Stimulated activated CD4-positive, alpha-beta T cell treated with anti-CD3 and anti-CD28 coated beads, Interleukin-1b, Interleukin-23, amount 100 ng/mL, for 48 hours (primary cell): ENCODE results near the gene SPART.
A peak's percentile ranks its signal among the peaks of the same experiment; 100 is the strongest.

Experiments
- DNase-seq: peaks from one replicate; pipeline ENCODE4 v3.0.0-alpha.2; 2020

SPART gene, protein sequence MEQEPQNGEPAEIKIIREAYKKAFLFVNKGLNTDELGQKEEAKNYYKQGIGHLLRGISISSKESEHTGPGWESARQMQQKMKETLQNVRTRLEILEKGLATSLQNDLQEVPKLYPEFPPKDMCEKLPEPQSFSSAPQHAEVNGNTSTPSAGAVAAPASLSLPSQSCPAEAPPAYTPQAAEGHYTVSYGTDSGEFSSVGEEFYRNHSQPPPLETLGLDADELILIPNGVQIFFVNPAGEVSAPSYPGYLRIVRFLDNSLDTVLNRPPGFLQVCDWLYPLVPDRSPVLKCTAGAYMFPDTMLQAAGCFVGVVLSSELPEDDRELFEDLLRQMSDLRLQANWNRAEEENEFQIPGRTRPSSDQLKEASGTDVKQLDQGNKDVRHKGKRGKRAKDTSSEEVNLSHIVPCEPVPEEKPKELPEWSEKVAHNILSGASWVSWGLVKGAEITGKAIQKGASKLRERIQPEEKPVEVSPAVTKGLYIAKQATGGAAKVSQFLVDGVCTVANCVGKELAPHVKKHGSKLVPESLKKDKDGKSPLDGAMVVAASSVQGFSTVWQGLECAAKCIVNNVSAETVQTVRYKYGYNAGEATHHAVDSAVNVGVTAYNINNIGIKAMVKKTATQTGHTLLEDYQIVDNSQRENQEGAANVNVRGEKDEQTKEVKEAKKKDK

GRCh38 chr13:36346222-36347083 lies at the start of gene SPART:
TSS of gene SPART (minus strand) at chr13:36346394. CDS start at chr13:36335830, 10,564 bp downstream.
- DNase-seq, result peak; percentile 88

DNA sequence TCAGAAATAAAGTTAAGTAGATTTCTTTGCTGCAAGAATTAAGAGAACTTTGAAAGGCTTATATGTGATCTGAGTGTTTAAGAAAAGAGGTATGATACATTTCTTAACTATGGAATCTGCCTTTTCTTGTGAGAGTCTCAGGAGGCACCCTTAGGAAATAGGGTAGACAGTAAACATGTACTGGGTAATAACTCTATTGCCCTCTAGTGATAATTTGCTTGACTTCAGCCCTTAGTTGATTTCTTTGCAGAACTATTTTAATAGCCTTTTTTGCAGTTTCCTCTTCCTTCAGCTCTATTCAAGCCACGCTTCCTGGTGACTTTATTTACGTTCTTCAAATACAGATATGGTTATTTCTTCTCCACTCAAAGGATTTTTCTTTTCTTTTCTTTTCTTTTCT lies 49.1 kb upstream of the SPART start:
- no peak for DNase-seq

DNA sequence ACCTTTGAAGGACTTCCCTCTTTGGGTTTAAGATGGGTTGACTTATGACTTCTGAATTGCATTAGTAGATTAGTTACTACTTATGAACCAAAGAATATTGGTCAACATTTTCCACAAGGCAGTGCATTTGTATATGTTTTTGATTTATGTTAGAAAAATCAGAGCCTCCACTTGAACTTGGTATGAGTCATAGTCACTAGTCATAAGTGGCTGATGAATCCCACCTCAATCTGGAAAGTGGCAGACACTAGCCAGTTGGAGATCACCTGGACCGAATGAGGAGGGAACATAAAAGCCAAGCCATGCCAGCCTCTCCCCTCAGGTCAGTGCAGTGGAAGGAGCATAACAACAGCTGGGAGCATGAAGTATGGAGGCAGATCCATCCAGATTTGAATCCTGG lies 39.3 kb upstream of the SPART start:
- no peak for DNase-seq

DNA sequence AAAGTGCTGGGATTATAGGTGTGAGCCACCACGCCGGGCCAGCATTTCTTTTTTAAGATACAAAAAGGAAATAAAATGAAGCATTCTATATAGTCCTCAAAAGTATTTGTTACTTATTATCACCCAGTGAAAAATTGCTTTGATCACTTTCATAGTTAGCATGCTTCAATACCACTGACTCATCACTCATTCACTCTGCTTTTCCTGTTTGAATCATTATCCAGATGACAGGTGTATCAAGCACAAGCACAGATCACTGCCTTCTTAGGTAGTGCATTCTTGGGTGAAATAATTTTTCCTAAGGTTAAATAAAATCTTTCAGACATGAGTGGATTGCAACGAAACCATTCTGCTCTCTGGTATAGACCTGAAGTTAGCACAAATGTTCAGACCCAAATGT lies 35.8 kb upstream of the SPART start:
- DNase-seq, result no peak

DNA sequence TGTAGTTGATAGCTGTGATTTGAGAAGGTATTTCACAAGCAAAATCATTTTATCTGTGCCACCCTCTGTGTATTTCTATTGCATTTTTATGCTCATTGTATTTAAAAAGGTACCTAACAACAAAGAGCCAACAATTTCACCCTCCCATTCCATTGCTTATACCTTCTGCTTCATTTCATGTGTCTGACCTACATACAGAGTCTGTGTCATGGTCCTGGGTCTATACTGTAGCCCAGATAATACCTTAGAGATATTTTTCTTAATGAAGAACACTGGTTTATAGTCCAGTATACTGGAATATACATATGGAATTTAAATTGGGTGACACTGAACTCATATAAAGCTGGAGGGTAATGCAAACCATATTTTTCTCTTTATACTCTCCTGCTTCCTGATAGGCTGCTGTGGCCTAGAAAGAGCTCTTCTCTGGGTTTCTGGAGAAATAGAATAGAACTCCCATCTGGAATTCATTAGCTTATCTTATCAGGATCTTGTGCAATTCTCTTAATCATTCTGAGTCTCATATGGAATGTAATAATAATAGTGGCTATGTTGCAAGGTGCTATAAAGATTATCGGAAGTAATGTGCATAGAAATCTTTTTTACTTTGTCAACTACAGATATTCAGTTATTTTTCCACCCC lies 31.8 kb upstream of the SPART start:
- no peak for DNase-seq

GRCh38 chr13:36374063-36374462 lies 27.9 kb upstream of the SPART start:
- no peak for DNase-seq

DNA sequence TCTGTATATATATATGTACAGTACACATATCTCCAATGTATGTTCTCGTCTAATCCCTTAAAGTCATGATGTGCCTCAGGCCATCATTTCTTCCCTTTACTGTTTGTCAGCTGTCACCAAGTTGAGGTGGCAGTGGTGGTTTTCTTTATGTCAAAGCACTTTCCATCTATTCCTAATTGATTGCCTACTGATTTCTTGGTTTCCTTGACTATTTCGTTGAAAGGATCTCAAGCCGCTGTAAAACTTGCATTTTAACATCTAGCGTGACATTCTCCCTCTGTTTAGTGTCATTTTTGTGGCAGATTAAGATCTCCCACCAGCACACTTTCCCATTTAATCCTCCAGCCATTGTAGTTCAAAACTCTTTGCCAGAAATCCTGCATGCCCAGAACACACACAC lies 25.0 kb upstream of the SPART start:
- DNase-seq, result no peak

GRCh38 chr13:36370108-36370429 lies 23.9 kb upstream of the SPART start:
- DNase-seq, result no peak

GRCh38 chr13:36369268-36370107 lies 23.3 kb upstream of the SPART start:
- DNase-seq, result no peak

DNA sequence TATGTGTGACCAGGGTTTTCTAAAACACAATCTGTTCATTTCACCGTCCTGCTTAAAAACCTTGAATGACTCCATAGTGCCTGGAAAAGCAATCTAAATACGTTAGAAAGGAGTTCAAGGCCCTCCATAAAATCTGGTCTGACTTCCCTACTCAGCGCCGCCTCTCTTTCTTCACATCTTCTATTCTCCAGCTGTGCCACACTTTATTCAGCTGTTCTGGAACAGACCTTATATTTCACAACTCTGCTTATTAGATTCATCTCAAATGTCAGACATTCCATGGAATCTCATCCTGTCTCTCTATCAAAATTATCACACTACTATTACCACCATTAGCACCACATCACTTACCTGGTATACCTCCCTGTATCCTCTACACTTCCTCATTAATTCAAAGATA lies 19.8 kb upstream of the SPART start:
- DNase-seq, result no peak

- DNase-seq, result no peak
Measured at GRCh38 chr13:36363366-36363863, 17.2 kb upstream of the SPART start.

DNA sequence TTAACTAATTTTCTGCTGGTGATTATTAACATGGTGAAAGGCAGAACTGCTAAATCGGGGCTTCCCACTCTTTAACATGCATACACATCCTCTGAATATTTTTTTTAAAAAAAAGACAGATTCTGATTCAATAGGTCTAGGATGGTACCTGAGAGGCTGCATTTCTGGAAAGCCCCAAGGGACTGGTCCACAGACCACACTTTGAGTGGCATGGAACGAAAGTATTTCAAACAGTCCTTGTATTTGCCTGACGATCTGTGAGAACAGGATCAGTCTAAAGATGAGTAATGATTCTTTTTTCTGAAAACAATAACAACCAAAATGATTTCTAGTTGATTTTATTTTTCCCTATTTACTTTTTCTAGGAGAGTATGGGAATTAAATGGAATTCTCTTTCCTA lies 16.7 kb upstream of the SPART start:
- no peak for DNase-seq

DNA sequence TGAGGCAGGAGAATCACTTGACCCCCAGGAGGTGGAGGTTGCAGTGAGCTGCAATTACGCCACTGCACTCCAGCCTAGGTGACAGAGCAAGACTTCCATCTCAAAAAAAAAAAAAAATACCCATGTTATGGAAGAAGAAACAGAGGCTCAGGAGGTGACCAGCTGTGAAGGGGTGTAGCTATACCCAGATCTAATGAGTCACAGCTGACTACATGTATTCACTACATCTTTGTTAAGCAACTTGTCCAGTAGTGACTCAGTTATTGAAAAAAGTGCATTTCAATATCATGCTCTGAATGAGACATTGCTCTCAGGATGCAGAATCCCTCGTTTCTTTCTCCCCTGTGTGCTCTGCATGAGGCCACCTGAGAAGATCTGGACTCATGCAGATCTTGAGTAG lies 16.1 kb upstream of the SPART start:
- DNase-seq, result no peak

DNA sequence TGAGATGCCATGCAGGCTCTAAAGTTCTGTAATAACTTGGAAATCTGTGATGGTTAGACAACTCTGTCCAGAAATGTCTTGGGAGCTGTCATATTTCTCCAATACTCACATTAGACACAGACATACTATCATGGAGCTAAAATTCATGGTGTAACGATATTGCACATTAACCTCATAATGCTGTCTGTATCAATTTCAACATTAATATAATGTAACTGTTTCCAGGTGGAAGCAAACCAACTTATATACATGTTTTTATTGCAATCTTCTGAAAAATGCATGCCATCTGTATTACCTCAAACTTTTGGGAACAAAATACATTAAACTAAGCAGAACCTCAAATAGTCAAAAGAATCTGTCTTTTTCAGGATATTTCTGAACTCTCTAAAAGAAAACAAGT lies 14.7 kb upstream of the SPART start:
- DNase-seq, result no peak

DNA sequence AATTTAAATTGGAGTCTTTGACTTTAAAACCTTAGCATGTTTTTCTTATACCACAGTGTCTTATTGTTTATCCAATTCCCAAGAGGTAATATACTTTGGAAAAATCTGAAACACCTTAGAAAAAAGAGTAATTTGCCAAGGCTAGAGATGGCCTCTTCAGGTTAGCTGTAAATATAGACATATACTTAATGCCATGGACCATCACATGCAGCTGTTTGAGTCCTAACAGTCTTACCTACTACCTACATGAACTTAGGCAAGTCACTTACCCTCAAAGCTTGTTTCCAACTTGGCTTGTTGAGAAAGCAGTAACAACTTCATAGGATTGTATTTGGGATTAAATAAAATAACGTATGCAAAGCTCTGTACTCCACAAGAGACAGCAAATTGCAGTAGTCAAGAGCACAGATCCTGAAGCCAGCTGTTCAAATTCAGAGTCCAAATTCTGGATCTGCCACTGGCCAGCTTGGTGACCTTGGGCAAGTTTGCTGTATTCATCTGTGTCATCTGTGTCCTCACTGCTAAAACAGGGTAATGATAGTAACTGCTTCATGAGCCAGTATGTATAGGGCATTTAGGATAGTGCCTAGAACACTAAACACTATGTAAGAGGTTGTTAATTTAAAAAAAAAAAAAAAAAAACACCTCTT lies 13.2 kb upstream of the SPART start:
- DNase-seq, result no peak

DNA sequence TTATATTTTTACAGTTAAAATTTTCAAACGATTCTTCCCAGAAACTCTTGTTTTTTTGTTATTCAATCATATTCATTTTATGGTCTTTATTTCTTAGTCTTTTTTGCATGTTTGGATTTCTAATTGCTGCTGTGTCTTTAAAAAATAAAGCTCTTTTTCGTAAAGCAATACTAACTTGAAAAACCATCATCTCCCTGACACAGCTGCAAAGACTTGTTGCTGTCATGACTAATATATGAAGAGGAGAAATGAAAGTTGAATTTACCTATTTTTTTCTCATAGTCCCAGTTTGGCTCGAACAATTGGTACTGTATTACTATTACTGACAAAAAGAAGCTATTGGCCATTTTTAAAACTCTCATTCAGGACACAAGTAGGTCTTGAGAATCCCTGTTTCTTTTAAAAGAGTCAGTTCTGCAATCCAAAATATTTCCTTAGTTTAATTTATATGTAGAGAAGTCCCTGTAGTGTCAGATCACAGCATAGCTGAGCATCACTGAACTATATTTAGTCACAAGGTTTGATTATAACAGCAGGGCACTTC lies 12.1 kb upstream of the SPART start:
- DNase-seq, result no peak

DNA sequence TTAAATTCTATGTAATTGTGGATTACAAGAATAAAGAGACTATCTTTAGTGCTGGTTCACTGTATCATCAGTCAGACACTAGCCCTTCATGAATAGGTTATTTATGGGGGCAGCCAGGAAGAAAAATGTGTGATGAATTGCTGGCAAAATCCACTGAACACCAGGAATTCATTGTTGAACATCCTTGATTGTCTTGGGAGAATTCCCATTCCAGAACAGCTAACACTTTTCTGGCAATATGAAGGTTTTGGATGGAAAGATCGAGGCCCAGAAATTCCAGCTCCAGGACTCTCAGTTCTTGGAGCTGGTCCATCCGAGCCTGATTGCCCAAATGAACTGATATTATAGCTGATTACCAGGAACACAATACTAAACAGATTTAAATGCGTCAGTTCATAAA lies 11.5 kb upstream of the SPART start:
- no peak for DNase-seq

DNA sequence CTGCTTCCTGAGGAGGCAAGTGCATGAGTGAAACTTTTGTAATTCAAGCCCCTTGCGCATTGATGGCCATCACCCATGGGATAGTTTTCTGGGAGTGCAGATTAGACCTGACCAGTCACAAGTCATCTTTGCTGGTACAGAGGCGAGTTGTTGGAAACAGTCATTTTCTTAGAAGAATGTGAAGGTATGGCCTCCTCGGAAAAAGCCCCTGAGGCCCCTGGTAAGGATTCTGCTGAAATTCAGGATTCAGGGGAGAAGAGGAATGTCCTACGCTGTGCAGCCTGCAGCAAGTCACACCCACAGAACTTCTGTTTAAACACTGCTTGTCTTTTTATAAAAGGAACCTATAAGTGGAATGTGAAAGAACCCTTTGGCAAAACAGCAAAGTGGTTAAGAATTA lies 11.0 kb upstream of the SPART start:
- no peak for DNase-seq

- no peak for DNase-seq
Measured at GRCh38 chr13:36356058-36356457, 9.9 kb upstream of the SPART start.

DNA sequence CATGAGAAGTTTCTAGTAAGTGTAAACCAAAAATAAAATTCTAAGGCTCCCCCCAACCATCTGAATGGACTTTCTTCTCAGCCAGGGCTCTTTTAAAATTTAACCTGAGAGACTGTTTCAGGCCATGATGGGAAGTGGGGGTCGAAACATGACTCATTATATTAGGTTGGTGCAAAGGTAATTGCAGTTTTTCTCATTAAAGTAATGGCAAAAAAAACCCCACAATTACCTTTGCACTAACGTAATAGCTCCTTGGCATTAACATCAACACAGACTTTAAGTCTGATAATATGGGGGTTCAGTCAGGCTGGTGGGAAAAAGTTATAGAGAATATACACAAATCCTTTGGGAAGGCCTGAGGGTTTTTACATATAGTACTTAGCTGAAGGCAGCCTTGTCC lies 9.4 kb upstream of the SPART start:
- DNase-seq, result no peak
